SK-N-MC (cell line): ENCODE data around the gene SLC9A9.

ENCODE experiments used
- EZH2 ChIP-seq: fragments of 200-600 bp; sonication (generic); IDR thresholded peaks from one replicate; pipeline ENCODE4 v1.6.1; 2017; ENCODE audit warnings: antibody characterized with exemption
- FOXP2 ChIP-seq: optimal IDR thresholded peaks from 2 replicates; pipeline ENCODE3; 2011; ENCODE audit warnings: mild to moderate bottlenecking, moderate library complexity; ENCODE audit not compliant: insufficient read depth; ENCODE audit errors: extremely low read length, control extremely low read depth

- TF ChIP-seq EZH2 (no peak), FOXP2 (no peak)
Measured at GRCh38 chr3:143707848-143708247, 140.4 kb downstream of the SLC9A9 start.
